Hematopoietic multipotent progenitor cell treated with erythropoietin and hydrocortisone succinate and interleukin-3 and kit ligand, for 15 days (in vitro differentiated cells): Measurements from ENCODE around the gene IFRD2.
"Not testable (repeated sequence)": the region's sequence is repeated elsewhere in the genome, so short reads cannot be mapped to it uniquely, and the experiment has no call there.

Experiments
- DNase-seq: peaks from one replicate; pipeline ENCODE4 v3.0.0-alpha.2; 2015; ENCODE audit warnings: low spot score

IFRD2 gene

GRCh38 chr3:50286322-50287227, 5.7 kb downstream of the IFRD2 start:
- DNase-seq = no peak

GRCh38 chr3:50284121-50284520, 8.1 kb downstream of the IFRD2 start:
- not testable (repeated sequence) for DNase-seq

GRCh38 chr3:50279255-50280016, 12.8 kb downstream of the IFRD2 start:
- no peak for DNase-seq

- no peak for DNase-seq
Observed at GRCh38 chr3:50278880-50279224, 13.4 kb downstream of the IFRD2 start, which contains the start of gene LSMEM2. LSMEM2 (plus strand) TSS chr3:50279087; CDS start chr3:50279114, 27 bp downstream.

- DNase-seq = no peak
Observed at GRCh38 chr3:50278123-50278879, 13.9 kb downstream of the IFRD2 start.

GRCh38 chr3:50276762-50277101, 15.5 kb downstream of the IFRD2 start:
- no peak for DNase-seq

GRCh38 chr3:50275996-50276761, 16.1 kb downstream of the IFRD2 start:
- no peak for DNase-seq

- no peak for DNase-seq
Observed at GRCh38 chr3:50275141-50275995, 16.9 kb downstream of the IFRD2 start.

- DNase-seq = peak; percentile 77
Observed at GRCh38 chr3:50274371-50275104, 17.7 kb downstream of the IFRD2 start.

GRCh38 chr3:50273689-50274065, 18.6 kb downstream of the IFRD2 start:
- DNase-seq = no peak

- peak; percentile 81 for DNase-seq
Observed at GRCh38 chr3:50272911-50273688, 19.1 kb downstream of the IFRD2 start.

GRCh38 chr3:50272538-50272910, 19.7 kb downstream of the IFRD2 start:
- DNase-seq = not testable (repeated sequence)

- DNase-seq = no peak
Observed at GRCh38 chr3:50271314-50271936, 20.8 kb downstream of the IFRD2 start.

- no peak for DNase-seq
Observed at GRCh38 chr3:50270422-50271224, 21.6 kb downstream of the IFRD2 start.

- DNase-seq = no peak
Observed at GRCh38 chr3:50269977-50270413, 22.2 kb downstream of the IFRD2 start.

- DNase-seq = no peak
Observed at GRCh38 chr3:50269460-50269859, 22.8 kb downstream of the IFRD2 start.

GRCh38 chr3:50268703-50269451, 23.4 kb downstream of the IFRD2 start, which contains the start of gene SEMA3B:
SEMA3B (plus strand) TSS chr3:50269147; CDS start chr3:50269241, 94 bp downstream.
- DNase-seq = no peak
